IMR-90 (cell line): ENCODE data around the gene ADGRV1. TPM values are rescaled to one million over a fixed set of nuclear protein-coding genes. Genes with fewer than 3 reads are reported as not detected.

Source experiments
- ATAC-seq: fragments of 200-7000 bp; cut with Tn5 transposase; 2 replicates; pipeline ENCODE4 v1.9.1; 2020; ENCODE audit warnings: low read depth, mild to moderate bottlenecking, moderate library complexity
- BruUV-seq: library from RNA; stranded (reverse); fragments of 400-500 nt; replicated peaks from 2 replicates; lab custom pipeline; 2021; lab: Mats Ljungman, UMichigan
- CTCF ChIA-PET: fragments of 300-600 bp; formaldehyde crosslinking; extraction: SDS; loops from one replicate; lab custom pipeline; 2021; ENCODE audit warnings: antibody characterized with exemption; lab: Yijun Ruan, JAX
- POLR2A ChIA-PET: fragments of 300-600 bp; sonication (Branson Sonifier 250); formaldehyde crosslinking; loops from one replicate; lab custom pipeline; 2022; ENCODE audit warnings: antibody characterized with exemption; ENCODE audit not compliant: unreplicated experiment; lab: Charles Lee
- DNase-seq: peaks from one replicate; pipeline ENCODE4 v3.0.0; 2013
- H2AFZ ChIP-seq: replicated peaks from 2 replicates; pipeline ENCODE3; 2013; ENCODE audit warnings: low read length, mild to moderate bottlenecking; ENCODE audit not compliant: poor library complexity
- H2AK5ac ChIP-seq: 2 replicates; pipeline ENCODE4 v1.6.1; 2013; ENCODE audit warnings: low read depth, low read length, inconsistent platforms
- H2AK9ac ChIP-seq: replicated peaks from 2 replicates; pipeline ENCODE3; 2013; ENCODE audit warnings: mild to moderate bottlenecking, low read depth, low read length, moderate library complexity; ENCODE audit not compliant: poor library complexity
- H2BK120ac ChIP-seq: 2 replicates; pipeline ENCODE4 v1.6.1; 2013; ENCODE audit warnings: low read depth, low read length, inconsistent platforms
- H2BK15ac ChIP-seq: 3 replicates; pipeline ENCODE4 v1.6.1; 2013; ENCODE audit warnings: low read depth, low read length, inconsistent platforms
- H2BK20ac ChIP-seq: 2 replicates; pipeline ENCODE4 v1.6.1; 2013; ENCODE audit warnings: low read depth, mild to moderate bottlenecking, inconsistent platforms, low read length, moderate library complexity
- H2BK5ac ChIP-seq: 2 replicates; pipeline ENCODE4 v1.6.1; 2013; ENCODE audit warnings: mild to moderate bottlenecking, low read depth, low read length, inconsistent platforms; ENCODE audit not compliant: poor library complexity, severe bottlenecking
- H3K14ac ChIP-seq: replicated peaks from 2 replicates; pipeline ENCODE4 v1.6.1; 2013; ENCODE audit warnings: low read depth, low read length, inconsistent platforms
- H3K18ac ChIP-seq: 2 replicates; pipeline ENCODE4 v1.6.1; 2013; ENCODE audit warnings: low read depth, low read length, control low read depth
- H3K23ac ChIP-seq: 2 replicates; pipeline ENCODE4 v1.6.1; 2013; ENCODE audit warnings: low read depth, low read length, inconsistent platforms
- H3K27ac ChIP-seq: 2 replicates; pipeline ENCODE4 v1.5.1; 2013; ENCODE audit warnings: mild to moderate bottlenecking, control low read depth, low read length; ENCODE audit not compliant: insufficient read depth
- H3K27me3 ChIP-seq: 2 replicates; pipeline ENCODE4 v1.6.1; 2013; ENCODE audit warnings: low read length; ENCODE audit not compliant: control insufficient read depth, insufficient read depth
- H3K36me3 ChIP-seq: 2 replicates; pipeline ENCODE4 v1.6.1; 2013; ENCODE audit warnings: low read length, mixed read lengths; ENCODE audit not compliant: control insufficient read depth, insufficient read depth
- H3K4ac ChIP-seq: 2 replicates; pipeline ENCODE4 v1.6.1; 2013; ENCODE audit warnings: low read depth, low read length, inconsistent platforms
- H3K4me1 ChIP-seq: 2 replicates; pipeline ENCODE4 v1.6.1; 2013; ENCODE audit warnings: low read length, mixed read lengths; ENCODE audit not compliant: control insufficient read depth, insufficient read depth
- H3K4me2 ChIP-seq: 2 replicates; pipeline ENCODE4 v1.6.1; 2013; ENCODE audit warnings: low read depth, mild to moderate bottlenecking, control low read depth, low read length, moderate library complexity
- H3K4me3 ChIP-seq: 2 replicates; pipeline ENCODE4 v1.5.1; 2013; ENCODE audit warnings: low read depth, mild to moderate bottlenecking, control low read depth, low read length, moderate library complexity; ENCODE audit not compliant: insufficient read depth
- H3K56ac ChIP-seq: 2 replicates; pipeline ENCODE4 v1.6.1; 2013; ENCODE audit warnings: low read length, inconsistent platforms; ENCODE audit not compliant: insufficient read depth; ENCODE audit errors: extremely low read depth
- H3K79me1 ChIP-seq, 2 experiments: 2 replicates each; pipeline ENCODE4 v1.6.1; 2013; ENCODE audit warnings: low read length in 2 of 2, inconsistent platforms in 1 of 2, low read depth in 1 of 2
- H3K9ac ChIP-seq: 2 replicates; pipeline ENCODE4 v1.6.1; 2013; ENCODE audit warnings: low read depth, low read length, control low read depth
- H3K9me1 ChIP-seq: 2 replicates; pipeline ENCODE4 v1.6.1; 2013; ENCODE audit warnings: low read length, inconsistent platforms; ENCODE audit not compliant: insufficient read depth
- H3K9me3 ChIP-seq: 2 replicates; pipeline ENCODE4 v1.6.1; 2013; ENCODE audit warnings: low read length; ENCODE audit not compliant: control insufficient read depth, insufficient read depth
- H4K20me1 ChIP-seq: 2 replicates; pipeline ENCODE4 v1.6.1; 2013; ENCODE audit warnings: low read length, inconsistent platforms; ENCODE audit not compliant: insufficient read depth
- H4K5ac ChIP-seq: 2 replicates; pipeline ENCODE4 v1.6.1; 2013; ENCODE audit warnings: mild to moderate bottlenecking, low read depth, low read length, control low read depth
- H4K8ac ChIP-seq, 2 experiments: 2 replicates each; pipeline ENCODE4 v1.6.1; 2013; ENCODE audit warnings: low read depth in 2 of 2, low read length in 2 of 2, control low read depth in 1 of 2, inconsistent platforms in 1 of 2
- H4K91ac ChIP-seq: 2 replicates; pipeline ENCODE4 v1.6.1; 2013; ENCODE audit warnings: low read depth, low read length, inconsistent platforms; ENCODE audit not compliant: insufficient read depth
- CTCF ChIP-seq: conservative IDR thresholded peaks from 2 replicates; pipeline ENCODE4 v1.5.1; 2012; ENCODE audit warnings: mild to moderate bottlenecking, low read depth, low read length, improper control_type of control experiment
- NFE2L2 ChIP-seq: fragments of 150-350 bp; IDR thresholded peaks from 2 replicates; pipeline ENCODE4 v1.6.1; 2016; ENCODE audit warnings: low read depth, mild to moderate bottlenecking, low read length
- RAD21 ChIP-seq: IDR thresholded peaks from 2 replicates; pipeline ENCODE4 v1.6.1; 2012; ENCODE audit warnings: low read length, improper control_type of control experiment
- RCOR1 ChIP-seq: IDR thresholded peaks from 2 replicates; pipeline ENCODE4 v1.6.1; 2012; ENCODE audit warnings: mild to moderate bottlenecking, low read length, improper control_type of control experiment; ENCODE audit not compliant: insufficient replicate concordance
- RFX5 ChIP-seq: IDR thresholded peaks from 2 replicates; pipeline ENCODE4 v1.8.0; 2012; ENCODE audit warnings: low read depth, mild to moderate bottlenecking, low read length, moderate library complexity
- WGBS, 2 experiments: methylation state at CpG; one replicate each; pipeline versions ENCODE4 v1.1.5 to v1.1.7; 2013; ENCODE audit warnings: missing lambda C conversion rate in 2 of 2; ENCODE audit not compliant: insufficient read length in 1 of 2; ENCODE audit errors: extremely low coverage in 2 of 2; 5-methylcytosine and 5-hydroxymethylcytosine counted together
- dilution Hi-C: fragments of 300-500 bp; cut with HindIII; formaldehyde crosslinking; loops from one replicate; pipeline ENCODE4 v1.14.3; 2018; ENCODE audit warnings: low sequenced_read_pairs; ENCODE audit not compliant: unreplicated experiment
- in situ Hi-C: fragments of 300-500 bp; cut with MboI; formaldehyde crosslinking; loops from 3 replicates; pipeline ENCODE4 v1.14.3; 2019; ENCODE audit warnings: low sequenced_read_pairs, inconsistent platforms, mixed read lengths
- intact Hi-C: fragments of 100-400 bp; cut with micrococcal nuclease; formaldehyde crosslinking; loops from 2 replicates; pipeline ENCODE4 v1.10.0; 2022
- polyA plus RNA-seq, 3 experiments: library from polyadenylated mRNA; depleted of rRNA; stranded (reverse); fragments of >200 nt; gene quantifications; 2 replicates each; pipeline ENCODE4 v1.2.3, GENCODE V29; 2012; ENCODE audit warnings: low replicate concordance in 1 of 3
- total RNA-seq: library from RNA; depleted of rRNA; stranded (reverse); fragments of >200 nt; gene quantifications from 2 replicates; pipeline ENCODE4 v1.2.3, GENCODE V29; 2012

Gene ADGRV1
- total and polyA plus RNA-seq, 2 of the 4 experiments (the other 2 are of a cell fraction), result under 0.01 TPM; not detected in 1

- no peak for TF ChIP-seq CTCF
- TF ChIP-seq RFX5, result no peak
- no peak for TF ChIP-seq RCOR1
- TF ChIP-seq NFE2L2, result no peak
- TF ChIP-seq RAD21, result no peak
- H3K9ac ChIP-seq, result no peak overlapping the region
- H3K9me3 ChIP-seq, result no peaks in the 10 kb centered on the region
- H2AFZ ChIP-seq, result no peak overlapping the region
- no peaks in the 10 kb centered on the region for H4K20me1 ChIP-seq
- CTCF ChIA-PET, result interaction anchor here (0.6 to 1.3 kb wide), 2 partner anchors 11 to 519 kb away, joined by 3 read pairs; no protein-coding TSS in a partner anchor
- no TSS peak for BruUV-seq
- H4K8ac ChIP-seq, result no peak overlapping the region
- POLR2A ChIA-PET, result no interaction called here
- no peaks in the 10 kb centered on the region for H3K4me1 ChIP-seq
- H4K5ac ChIP-seq, result no peak overlapping the region
- no peak overlapping the region for H2BK20ac ChIP-seq
- no peaks in the 10 kb centered on the region for H3K36me3 ChIP-seq
- H3K79me1 ChIP-seq, result no peaks in the 10 kb centered on the region
- H3K14ac ChIP-seq, result no peak overlapping the region
- H2BK15ac ChIP-seq, result no peak overlapping the region
- no peak for DNase-seq
- no CpG with 5 or more reads among the region's 3 CpGs for WGBS, 2 experiments
- no peak overlapping the region for H3K4ac ChIP-seq
- in situ Hi-C loops, result no loop called here
- no peak overlapping the region for H2AK9ac ChIP-seq
- H3K23ac ChIP-seq, result no peak overlapping the region
- H3K27ac ChIP-seq, result no peak overlapping the region
- H3K27me3 ChIP-seq, result no peaks in the 10 kb centered on the region
- no peak overlapping the region for H2BK5ac ChIP-seq
- ATAC-seq, result no peak
- H3K9me1 ChIP-seq, result no peaks in the 10 kb centered on the region
- dilution Hi-C loops, result loop anchor here (25.0 kb wide), 1 partner anchor 550 kb away; no protein-coding TSS in a partner anchor
- no peak overlapping the region for H3K4me2 ChIP-seq
- intact Hi-C loops, result no loop called here
- no peak overlapping the region for H3K18ac ChIP-seq
- no peak overlapping the region for H4K91ac ChIP-seq
- H3K56ac ChIP-seq, result no peak overlapping the region
- H2AK5ac ChIP-seq, result no peak overlapping the region
- no peak overlapping the region for H3K4me3 ChIP-seq
- H2BK120ac ChIP-seq, result no peak overlapping the region
These were observed 303.4 kb downstream of the ADGRV1 start for GRCh38 chr5:90861843-90862586.
